ENCODE results near the gene EHD3. TPM values are rescaled to one million over a fixed set of nuclear protein-coding genes. Genes with fewer than 3 reads are reported as not detected.

Gene EHD3
- total and polyA plus RNA-seq, 7 donors = 0.73 to 5.2 (median 1.8) TPM

DNA sequence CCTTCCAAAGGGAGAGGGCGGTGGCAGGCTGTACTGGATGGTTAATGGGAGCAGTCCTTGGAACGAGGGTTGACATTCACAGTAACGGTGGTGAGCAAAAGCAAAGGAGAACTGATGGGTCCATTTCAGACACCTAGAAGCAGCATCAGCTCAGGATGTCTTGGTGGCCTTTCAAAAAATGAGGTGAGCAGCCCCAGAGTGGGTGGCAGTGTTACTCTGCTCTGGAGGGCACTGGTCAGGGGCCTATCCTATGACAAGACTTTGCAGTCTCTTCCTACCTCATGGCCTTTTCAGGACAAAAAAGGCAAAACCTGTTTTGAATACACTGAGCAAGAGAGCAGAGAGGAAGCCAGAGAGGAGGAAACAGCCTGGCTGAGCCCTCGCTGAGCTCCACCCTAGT is 40.1 kb upstream of the EHD3 start:
- 88 to 91% (median 91%) methylated on average over 4 of the region's 4 CpGs for WGBS, 3 donors
- ATAC-seq (no peak), DNase-seq (no peak)
- Histone ChIP-seq H3K27ac (no peak overlapping the region), H3K36me3 (ENCODE audit: insufficient read depth in 1 of 2, low read depth in 1 of 2) (no peaks in the 10 kb centered on the region), H3K27me3 (ENCODE audit: insufficient read depth in 3 of 3, low read length in 2 of 3) (no peaks in the 10 kb centered on the region), H3K9me3 (no peaks in the 10 kb centered on the region), H3K4me3 (no peak overlapping the region), H3K4me1 (no peaks in the 10 kb centered on the region)
- intact Hi-C loops (cut with DNase I) = no loop called here
- no peak for TF ChIP-seq CTCF (IDR thresholded peaks at IDR 0.05)

DNA sequence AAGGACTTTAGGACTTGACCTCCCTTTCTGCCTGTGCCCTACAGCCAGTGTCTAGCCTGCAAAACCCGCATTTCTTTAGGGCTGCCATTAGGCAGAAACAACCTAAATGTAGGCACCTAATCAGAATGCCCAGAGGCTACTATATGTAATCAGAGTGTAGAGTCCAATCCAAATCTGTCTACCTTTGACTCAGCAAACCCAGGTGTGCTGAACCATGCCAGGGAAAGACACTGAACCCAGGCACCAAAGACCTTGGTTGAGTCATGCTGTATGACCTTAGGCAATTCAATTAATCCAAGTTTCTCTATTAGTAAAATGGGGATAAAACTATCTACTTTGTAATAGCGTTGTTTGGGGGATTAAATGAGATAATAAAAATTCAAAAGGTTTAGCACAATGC is 37.3 kb upstream of the EHD3 start:
- ATAC-seq (no peak), DNase-seq (no peak)
- intact Hi-C loops (cut with DNase I) = no loop called here
- Histone ChIP-seq H3K27me3 (ENCODE audit: insufficient read depth in 3 of 3, low read length in 2 of 3) (no peaks in the 10 kb centered on the region), H3K4me1 (no peaks in the 10 kb centered on the region), H3K36me3 (ENCODE audit: insufficient read depth in 1 of 2, low read depth in 1 of 2) (no peaks in the 10 kb centered on the region), H3K27ac (no peak overlapping the region), H3K9me3 (no peaks in the 10 kb centered on the region), H3K4me3 (no peak overlapping the region)
- 94 to 97% (median 95%) methylated on average over 2 of the region's 2 CpGs for WGBS, 3 donors
- TF ChIP-seq CTCF (IDR thresholded peaks at IDR 0.05) = no peak

DNA sequence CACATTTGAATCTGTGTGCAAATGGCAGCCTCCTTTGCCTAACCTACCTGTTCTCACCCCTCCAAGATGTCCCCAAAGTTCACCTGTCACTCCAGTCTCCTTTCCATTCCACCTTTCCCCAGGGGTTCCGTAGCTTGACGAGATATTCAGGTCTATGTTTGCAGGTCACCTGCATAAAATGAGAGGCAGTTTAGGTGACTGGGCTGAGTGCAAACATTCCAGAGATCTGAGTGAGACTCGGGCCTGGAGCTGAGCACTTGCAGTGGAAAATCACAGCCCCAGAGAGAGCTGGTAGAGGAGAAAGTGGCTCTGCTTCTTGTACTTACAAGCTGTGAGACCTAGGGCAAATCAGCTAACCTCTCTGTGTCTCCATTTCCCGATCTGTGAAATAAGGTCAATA is 36.8 kb upstream of the EHD3 start:
- Histone ChIP-seq H3K4me1 (no peaks in the 10 kb centered on the region), H3K9me3 (no peaks in the 10 kb centered on the region), H3K36me3 (ENCODE audit: insufficient read depth in 1 of 2, low read depth in 1 of 2) (no peaks in the 10 kb centered on the region), H3K27me3 (ENCODE audit: insufficient read depth in 3 of 3, low read length in 2 of 3) (no peaks in the 10 kb centered on the region), H3K27ac (no peak overlapping the region), H3K4me3 (no peak overlapping the region)
- ATAC-seq = no peak
- 83 to 91% (median 90%) methylated on average over 4 of the region's 4 CpGs for WGBS, 3 donors
- DNase-seq = no peak
- no peak for TF ChIP-seq CTCF (IDR thresholded peaks at IDR 0.05)
- intact Hi-C loops (cut with DNase I) = no loop called here

DNA sequence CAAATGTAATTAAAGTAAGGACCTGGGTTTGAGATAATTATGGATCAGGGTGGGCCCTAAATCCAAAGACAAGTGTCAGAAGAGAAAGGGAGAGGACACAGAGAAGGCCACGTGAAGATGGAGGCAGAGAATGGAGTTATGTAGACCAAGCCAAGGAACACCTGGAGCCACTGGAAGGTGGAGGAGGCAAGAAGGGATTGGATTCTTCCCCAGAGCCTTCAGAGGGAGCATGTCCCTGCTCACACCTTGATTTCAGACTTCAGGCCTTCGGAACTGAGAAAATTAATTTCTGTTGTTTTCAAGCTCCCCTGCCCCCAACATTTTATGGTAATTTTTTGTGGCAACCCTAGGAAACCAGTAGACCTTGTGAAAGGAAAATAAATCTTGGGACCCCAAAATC is 36.3 kb upstream of the EHD3 start:
- H3K36me3 ChIP-seq (ENCODE audit: insufficient read depth in 1 of 2, low read depth in 1 of 2) = no peaks in the 10 kb centered on the region
- TF ChIP-seq CTCF (IDR thresholded peaks at IDR 0.05) = no peak
- no peak overlapping the region for H3K4me3 ChIP-seq
- ATAC-seq = no peak
- intact Hi-C loops (cut with DNase I) = no loop called here
- 87 to 100% (median 90%) methylated on average over 2 of the region's 2 CpGs for WGBS, 3 donors
- no peaks in the 10 kb centered on the region for H3K4me1 ChIP-seq
- no peaks in the 10 kb centered on the region for H3K9me3 ChIP-seq
- no peak for DNase-seq
- H3K27ac ChIP-seq = no peak overlapping the region
- no peaks in the 10 kb centered on the region for H3K27me3 ChIP-seq (ENCODE audit: insufficient read depth in 3 of 3, low read length in 2 of 3)

- Histone ChIP-seq H3K4me3 (no peak overlapping the region), H3K27me3 (ENCODE audit: insufficient read depth in 3 of 3, low read length in 2 of 3) (no peaks in the 10 kb centered on the region), H3K9me3 (no peaks in the 10 kb centered on the region), H3K27ac (no peak overlapping the region), H3K4me1 (no peaks in the 10 kb centered on the region), H3K36me3 (ENCODE audit: insufficient read depth in 1 of 2, low read depth in 1 of 2) (no peaks in the 10 kb centered on the region)
- DNase-seq (no peak), ATAC-seq (no peak)
- 79 to 89% (median 83%) methylated on average over 4 of the region's 4 CpGs for WGBS, 3 donors
- TF ChIP-seq CTCF (IDR thresholded peaks at IDR 0.05) = no peak
- intact Hi-C loops (cut with DNase I) = no loop called here
Measured at GRCh38 chr2:31199206-31199605, 34.7 kb upstream of the EHD3 start.

Data from psoas muscle (tissue), 8 donors.